GM12875 (cell line): ENCODE data around the gene RPAP3.

ENCODE experiments used
- H3K4me3 ChIP-seq: one replicate; pipeline ENCODE4 v1.5.1; 2011; ENCODE audit warnings: low read depth, low read length, control low read depth
- CTCF ChIP-seq: IDR thresholded peaks from 2 replicates; pipeline ENCODE4 v1.5.1; 2011; ENCODE audit warnings: low read depth, mild to moderate bottlenecking, control low read depth, inconsistent platforms, low read length, moderate library complexity, borderline replicate concordance; ENCODE audit not compliant: insufficient read depth

The RPAP3 gene

DNA sequence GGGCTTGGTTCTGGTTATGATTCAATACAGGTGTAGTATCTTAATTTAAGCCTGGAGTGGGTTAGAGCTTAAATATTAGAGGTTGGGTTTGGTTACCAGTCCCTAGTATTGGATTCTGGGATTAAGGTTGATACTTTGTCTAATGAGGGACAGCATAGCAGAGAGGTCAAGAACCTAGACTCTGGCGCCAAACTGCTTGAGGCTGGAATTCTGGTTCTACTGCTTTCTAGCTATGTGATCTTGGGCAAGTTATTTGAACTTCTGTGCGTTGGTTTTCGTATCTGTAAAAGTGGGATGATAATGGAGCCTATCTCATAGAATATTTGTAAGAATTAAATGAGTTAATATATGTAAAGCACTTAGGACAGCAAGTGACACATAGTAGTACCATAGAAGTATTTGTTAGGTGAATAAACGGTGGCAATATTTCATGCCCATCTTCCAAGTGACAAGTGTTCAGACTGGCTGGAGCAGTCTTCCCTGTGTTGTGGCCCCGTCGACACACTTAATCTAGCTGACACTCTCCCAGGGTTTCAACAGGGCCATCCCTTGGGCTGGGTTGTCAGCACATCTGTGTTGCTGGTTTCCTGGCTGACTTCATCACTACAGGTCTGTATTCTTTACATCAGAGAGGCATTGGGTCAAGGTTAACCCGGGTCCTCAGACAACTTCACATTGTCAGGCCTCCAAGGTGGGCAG lies 16.5 kb upstream of the RPAP3 start:
- H3K4me3 ChIP-seq: no peak overlapping the region
- no peak for TF ChIP-seq CTCF

DNA sequence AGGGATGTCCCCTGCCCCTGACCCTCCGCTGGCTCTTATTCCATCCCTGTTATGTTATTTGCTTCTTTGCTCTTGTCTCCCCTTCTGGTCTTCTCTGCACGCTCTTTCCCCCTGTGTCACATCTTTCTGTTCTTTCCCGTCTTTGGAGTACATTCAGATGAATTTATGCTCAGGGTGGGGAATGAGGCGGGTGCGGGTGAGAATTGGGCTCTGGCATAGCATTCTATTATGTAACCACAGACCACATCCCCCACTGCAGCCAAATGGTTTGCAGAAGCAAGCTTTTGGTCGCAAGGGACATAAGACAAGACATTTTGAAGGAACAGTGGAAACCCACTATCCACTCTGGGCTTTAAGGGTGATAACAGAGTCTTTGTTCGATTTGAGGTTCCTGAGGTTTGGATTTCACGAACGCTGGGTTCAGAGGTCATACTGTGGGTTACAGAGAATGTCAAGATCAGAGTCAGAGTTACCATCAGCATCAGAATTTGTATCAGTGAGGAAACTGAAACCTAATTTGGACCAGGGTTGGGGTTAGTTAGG lies 15.7 kb upstream of the RPAP3 start:
- no peak overlapping the region for H3K4me3 ChIP-seq
- TF ChIP-seq CTCF: no peak

- H3K4me3 ChIP-seq: no peak overlapping the region
- no peak for TF ChIP-seq CTCF
Observed at GRCh38 chr12:47718531-47718930, 12.7 kb upstream of the RPAP3 start.

DNA sequence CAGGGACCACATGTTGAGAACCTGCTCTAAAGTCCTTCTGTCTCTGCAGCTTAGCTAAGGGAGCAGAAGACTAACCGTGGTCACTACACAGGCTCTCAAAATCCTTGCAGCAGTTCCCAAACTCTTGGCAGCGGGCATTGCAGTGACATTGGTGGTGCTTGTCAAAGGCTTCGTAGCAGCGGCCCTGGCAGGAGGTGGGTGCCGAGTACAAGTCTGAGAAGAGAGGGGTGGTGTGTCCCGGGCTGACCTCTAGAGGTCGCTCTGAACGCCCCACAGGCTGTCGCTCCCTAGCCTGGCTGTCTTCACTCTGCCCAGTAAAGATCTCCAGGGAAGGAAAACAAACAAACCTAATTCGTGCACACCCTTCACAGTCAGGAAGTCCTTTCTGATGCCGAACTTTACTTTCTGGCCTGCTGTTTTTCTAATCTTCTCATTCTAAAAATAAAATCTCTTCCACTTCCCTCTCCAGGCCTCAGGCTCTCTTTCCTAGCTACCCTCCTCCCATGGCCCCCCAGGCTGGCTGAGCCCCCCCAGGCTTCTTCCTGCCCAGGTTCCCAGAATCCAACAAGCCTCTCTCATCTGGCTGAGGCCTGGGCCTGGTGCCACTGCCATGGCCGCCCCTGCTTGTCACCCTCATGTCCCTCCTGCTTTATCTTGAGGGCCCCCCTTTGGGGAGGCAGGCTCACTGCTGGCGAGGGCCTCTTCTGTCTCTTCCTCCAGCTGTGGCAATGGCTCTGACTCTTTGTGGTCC lies 11.8 kb upstream of the RPAP3 start:
- H3K4me3 ChIP-seq: no peak overlapping the region
- TF ChIP-seq CTCF: peak; percentile 86

- no peak overlapping the region for H3K4me3 ChIP-seq
- no peak for TF ChIP-seq CTCF
Observed at GRCh38 chr12:47717046-47717442, 11.2 kb upstream of the RPAP3 start.

GRCh38 chr12:47715877-47716548 lies 10.2 kb upstream of the RPAP3 start:
- no peak for TF ChIP-seq CTCF
- no peak overlapping the region for H3K4me3 ChIP-seq
